ENCODE measurements around the gene ARHGAP10. TPM values are rescaled to one million over a fixed set of nuclear protein-coding genes. Genes with fewer than 3 reads are reported as not detected.

The ARHGAP10 gene
- total and polyA plus RNA-seq, 3 experiments from 2014 or later: 8.6 to 14.0 (median 9.7) TPM

DNA sequence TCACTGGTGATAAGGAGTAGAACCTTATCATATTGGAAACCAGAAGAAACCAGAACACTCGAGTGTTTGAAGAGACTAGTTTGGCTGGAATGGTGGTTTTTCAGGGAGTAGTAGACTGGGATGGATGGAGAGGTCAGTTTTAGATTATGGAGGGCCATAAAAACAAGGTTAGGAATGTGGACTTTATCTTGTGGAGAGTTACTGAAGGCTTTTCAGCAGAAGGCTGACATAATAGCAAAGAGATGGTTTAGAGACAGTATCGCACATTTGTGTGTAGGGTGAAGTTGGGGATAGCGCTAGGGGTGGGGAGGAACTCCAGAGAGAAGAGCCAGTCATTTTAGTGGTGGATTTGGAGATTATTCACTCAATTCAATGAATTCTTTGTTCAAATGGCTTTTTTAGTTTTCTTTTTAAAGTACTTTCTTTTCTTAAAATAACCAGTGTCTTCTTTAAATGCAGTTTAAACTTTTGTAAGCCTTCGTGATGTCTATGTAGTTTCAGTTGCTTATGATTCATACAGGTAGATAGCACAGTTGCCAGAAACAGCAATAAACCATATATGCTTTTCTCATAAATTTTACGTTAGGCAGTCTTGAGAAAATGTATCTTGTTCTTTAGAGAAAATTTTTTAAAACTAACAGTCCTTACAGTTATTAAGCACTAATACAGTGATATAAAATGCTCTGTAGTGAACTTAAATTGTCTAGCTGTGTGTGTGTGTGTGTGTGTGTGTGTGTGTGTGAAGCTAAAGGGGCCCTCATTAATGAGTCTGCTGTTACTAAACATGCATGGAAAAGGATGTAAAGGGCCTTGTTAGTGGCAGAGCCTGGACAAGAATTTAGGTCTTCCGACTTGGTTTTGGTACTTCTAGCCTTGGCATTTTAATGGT is 3.8 kb downstream of the ARHGAP10 start:
- Mint-ChIP-seq H3K9me3 (no peaks in the 10 kb centered on the region), H3K4me1 (peaks cover 44 to 57% (median 44%) of the 10 kb centered on the region in 3 donors), H3K27ac (peak overlapping the region in 1 of 8 donors; percentile 87), H3K27me3 (peaks cover 0 to 2% of the 10 kb centered on the region in 2 donors), H3K4me3 (peak overlapping the region in 2 of 7 donors; percentile 5 to 51), H3K36me3 (peaks cover 0 to 7% (median 0%) of the 10 kb centered on the region in 3 donors)
- Histone ChIP-seq H3K27me3 (ENCODE audit: insufficient read depth, low read length, poor library complexity, severe bottlenecking) (no peaks in the 10 kb centered on the region), H3K4me3 (ENCODE audit: low read length) (no peak overlapping the region), H3K36me3 (ENCODE audit: insufficient read depth, low read length) (no peaks in the 10 kb centered on the region), H3K4me1 (ENCODE audit: insufficient read depth, low read length) (peaks cover 23% of the 10 kb centered on the region), H3K27ac (ENCODE audit: low read depth, low read length) (no peak overlapping the region), H3K9me3 (ENCODE audit: low read length) (no peaks in the 10 kb centered on the region)
- POLR2A ChIA-PET: no interaction called here
- no peak for DNase-seq
- CTCF ChIA-PET: no interaction called here

DNA sequence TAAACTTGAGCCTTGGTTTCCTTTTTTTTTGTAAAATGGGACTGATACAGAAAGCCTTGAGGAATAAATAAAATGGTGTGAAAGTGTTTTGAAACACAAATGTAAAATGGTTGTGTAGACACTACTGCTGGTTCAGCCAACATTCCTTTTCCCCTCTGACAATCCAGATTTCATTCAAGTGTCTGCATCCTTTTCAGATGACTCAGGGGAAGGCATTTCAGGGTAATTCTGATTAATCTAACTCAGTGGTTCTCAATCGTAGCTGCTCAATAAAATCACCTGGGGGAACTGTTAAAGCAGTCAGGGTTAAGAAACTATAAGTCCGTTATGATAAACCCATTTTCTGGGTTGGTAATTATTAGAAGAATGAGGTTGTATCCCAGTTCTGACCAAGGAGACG is 4.6 kb downstream of the ARHGAP10 start:
- no peak overlapping the region for H3K27ac ChIP-seq (ENCODE audit: low read depth, low read length)
- no peak overlapping the region for H3K27ac Mint-ChIP-seq
- H3K9me3 Mint-ChIP-seq: no peaks in the 10 kb centered on the region
- H3K9me3 ChIP-seq (ENCODE audit: low read length): no peaks in the 10 kb centered on the region
- H3K27me3 ChIP-seq (ENCODE audit: insufficient read depth, low read length, poor library complexity, severe bottlenecking): no peaks in the 10 kb centered on the region
- H3K4me3 ChIP-seq (ENCODE audit: low read length): no peak overlapping the region
- H3K4me1 ChIP-seq (ENCODE audit: insufficient read depth, low read length): peaks cover 16% of the 10 kb centered on the region
- no peaks in the 10 kb centered on the region for H3K36me3 ChIP-seq (ENCODE audit: insufficient read depth, low read length)
- H3K4me1 Mint-ChIP-seq: peaks cover 41 to 55% (median 42%) of the 10 kb centered on the region in 3 donors
- peak overlapping the region in 1 of 7 donors; percentile 51 for H3K4me3 Mint-ChIP-seq
- H3K27me3 Mint-ChIP-seq: peaks cover 0 to 2% of the 10 kb centered on the region in 2 donors
- CTCF ChIA-PET: no interaction called here
- peaks cover 0 to 7% (median 0%) of the 10 kb centered on the region in 3 donors for H3K36me3 Mint-ChIP-seq
- no peak for DNase-seq
- POLR2A ChIA-PET: no interaction called here

DNA sequence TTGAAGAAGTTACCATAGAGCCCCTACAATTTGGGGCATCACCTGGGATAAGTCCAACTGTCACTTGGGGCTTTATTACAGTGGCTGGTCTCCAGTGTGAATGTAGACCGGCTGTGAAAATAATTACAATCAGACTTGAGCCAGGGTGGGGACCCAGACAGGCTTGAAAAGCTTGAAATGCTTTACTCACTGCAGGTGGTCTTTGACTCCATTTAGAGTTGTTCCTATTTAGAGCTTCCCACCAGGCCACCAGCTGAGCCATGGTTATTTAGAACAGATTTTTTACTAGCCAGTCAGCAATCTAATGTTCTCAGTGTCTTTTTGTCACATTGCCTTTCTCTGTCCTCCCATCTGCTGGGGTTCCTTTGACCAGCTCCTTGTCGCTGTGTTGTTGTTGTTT is 5.7 kb downstream of the ARHGAP10 start:
- DNase-seq: no peak
- Mint-ChIP-seq H3K36me3 (peaks cover 0 to 3% (median 0%) of the 10 kb centered on the region in 3 donors), H3K27ac (peak overlapping the region in 1 of 8 donors; percentile 44), H3K27me3 (peaks cover 0 to 2% of the 10 kb centered on the region in 2 donors), H3K9me3 (no peaks in the 10 kb centered on the region), H3K4me3 (no peak overlapping the region), H3K4me1 (peaks cover 48 to 61% (median 50%) of the 10 kb centered on the region in 3 donors)
- H3K4me1 ChIP-seq (ENCODE audit: insufficient read depth, low read length): peaks cover 15% of the 10 kb centered on the region
- H3K4me3 ChIP-seq (ENCODE audit: low read length): no peak overlapping the region
- H3K36me3 ChIP-seq (ENCODE audit: insufficient read depth, low read length): no peaks in the 10 kb centered on the region
- CTCF ChIA-PET: interaction anchor here (2.9 kb wide), 1 partner anchor 129 kb away, joined by 10 read pairs; no protein-coding TSS in a partner anchor
- no peaks in the 10 kb centered on the region for H3K9me3 ChIP-seq (ENCODE audit: low read length)
- POLR2A ChIA-PET: no interaction called here
- no peaks in the 10 kb centered on the region for H3K27me3 ChIP-seq (ENCODE audit: insufficient read depth, low read length, poor library complexity, severe bottlenecking)
- H3K27ac ChIP-seq (ENCODE audit: low read depth, low read length): no peak overlapping the region

DNA sequence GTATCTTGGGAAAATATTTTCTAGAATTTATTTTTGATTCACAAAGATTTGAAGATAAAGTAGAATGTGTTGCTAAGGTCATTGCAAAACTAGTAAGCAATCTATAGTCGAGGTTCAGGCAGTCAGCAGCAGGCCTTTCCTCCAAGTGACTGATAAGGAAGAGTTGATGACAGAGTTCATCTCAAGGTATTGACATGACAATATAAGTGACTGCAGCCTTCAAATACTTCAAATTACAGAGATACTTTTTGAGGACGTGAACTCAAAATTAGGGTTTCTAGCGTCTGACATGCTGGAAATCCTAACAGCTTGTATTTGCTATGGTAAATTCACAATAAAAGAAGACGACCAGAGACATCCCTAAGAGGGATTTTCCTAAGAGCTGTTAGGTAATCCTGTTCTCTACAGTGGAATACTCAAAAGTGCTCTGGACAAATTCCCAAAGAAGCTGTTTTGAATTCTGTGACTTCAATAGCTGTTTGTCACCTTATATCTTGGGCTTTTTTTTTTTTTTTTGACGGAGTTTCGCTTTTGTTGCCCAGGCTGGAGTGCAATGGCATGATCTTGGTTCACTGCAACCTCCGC is 7.4 kb downstream of the ARHGAP10 start:
- H3K4me3 ChIP-seq (ENCODE audit: low read length): no peak overlapping the region

DNA sequence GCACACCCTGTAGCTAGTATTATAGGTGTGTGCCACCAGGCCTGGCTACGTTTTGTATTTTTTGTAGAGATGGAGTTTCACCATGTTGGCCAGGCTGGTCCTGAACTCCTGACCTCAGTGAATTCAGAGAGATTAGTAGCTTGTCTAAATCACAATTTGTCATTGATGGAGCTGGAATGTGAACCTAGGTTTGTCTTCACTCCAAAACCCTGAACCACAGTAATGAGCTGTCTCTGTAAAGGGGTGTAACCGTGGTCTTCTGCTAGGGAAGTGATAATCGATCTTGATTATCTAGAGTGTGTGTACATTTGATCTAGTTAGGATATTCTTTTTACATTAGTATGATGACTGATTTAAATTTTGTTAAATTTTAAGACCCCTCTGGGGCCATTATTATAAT is 8.3 kb downstream of the ARHGAP10 start:
- H3K27ac ChIP-seq (ENCODE audit: low read depth, low read length): no peak overlapping the region
- H3K4me1 ChIP-seq (ENCODE audit: insufficient read depth, low read length): no peaks in the 10 kb centered on the region
- H3K4me3 ChIP-seq (ENCODE audit: low read length): no peak overlapping the region
- no peaks in the 10 kb centered on the region for H3K27me3 ChIP-seq (ENCODE audit: insufficient read depth, low read length, poor library complexity, severe bottlenecking)
- no peaks in the 10 kb centered on the region for H3K9me3 ChIP-seq (ENCODE audit: low read length)
- POLR2A ChIA-PET: no interaction called here
- Mint-ChIP-seq H3K9me3 (peaks cover 0 to 2% (median 0%) of the 10 kb centered on the region in 5 donors), H3K4me3 (no peak overlapping the region), H3K36me3 (peaks cover 0 to 5% (median 1%) of the 10 kb centered on the region in 3 donors), H3K27ac (no peak overlapping the region), H3K4me1 (peaks cover 27 to 36% (median 30%) of the 10 kb centered on the region in 3 donors), H3K27me3 (peaks cover 0 to 2% of the 10 kb centered on the region in 2 donors)
- CTCF ChIA-PET: interaction anchor here (1.4 to 2.9 kb wide), 2 partner anchors 8 to 127 kb away, joined by 3 to 10 read pairs; partner anchors contain the start of gene ARHGAP10
- H3K36me3 ChIP-seq (ENCODE audit: insufficient read depth, low read length): no peaks in the 10 kb centered on the region
- no peak for DNase-seq

More for the DNA sequence above, 7.4 kb downstream of the ARHGAP10 start:
- Histone ChIP-seq H3K27ac (ENCODE audit: low read depth, low read length) (no peak overlapping the region), H3K9me3 (ENCODE audit: low read length) (no peaks in the 10 kb centered on the region), H3K27me3 (ENCODE audit: insufficient read depth, low read length, poor library complexity, severe bottlenecking) (no peaks in the 10 kb centered on the region), H3K4me1 (ENCODE audit: insufficient read depth, low read length) (no peaks in the 10 kb centered on the region), H3K36me3 (ENCODE audit: insufficient read depth, low read length) (no peaks in the 10 kb centered on the region)
- DNase-seq: no peak
- Mint-ChIP-seq H3K27me3 (peaks cover 0 to 2% of the 10 kb centered on the region in 2 donors), H3K4me3 (no peak overlapping the region), H3K9me3 (no peaks in the 10 kb centered on the region), H3K36me3 (peaks cover 0 to 1% (median 1%) of the 10 kb centered on the region in 3 donors), H3K4me1 (peaks cover 33 to 45% (median 35%) of the 10 kb centered on the region in 3 donors), H3K27ac (no peak overlapping the region)
- ChIA-PET POLR2A (interaction anchor here (0.6 to 0.7 kb wide), 2 partner anchors 59 to 84 kb away, joined by 3 to 4 read pairs; no protein-coding TSS in a partner anchor), CTCF (interaction anchor here (0.6 to 2.9 kb wide), 3 partner anchors 121 to 127 kb away, joined by 3 to 10 read pairs (median 7); no protein-coding TSS in a partner anchor)

DNA sequence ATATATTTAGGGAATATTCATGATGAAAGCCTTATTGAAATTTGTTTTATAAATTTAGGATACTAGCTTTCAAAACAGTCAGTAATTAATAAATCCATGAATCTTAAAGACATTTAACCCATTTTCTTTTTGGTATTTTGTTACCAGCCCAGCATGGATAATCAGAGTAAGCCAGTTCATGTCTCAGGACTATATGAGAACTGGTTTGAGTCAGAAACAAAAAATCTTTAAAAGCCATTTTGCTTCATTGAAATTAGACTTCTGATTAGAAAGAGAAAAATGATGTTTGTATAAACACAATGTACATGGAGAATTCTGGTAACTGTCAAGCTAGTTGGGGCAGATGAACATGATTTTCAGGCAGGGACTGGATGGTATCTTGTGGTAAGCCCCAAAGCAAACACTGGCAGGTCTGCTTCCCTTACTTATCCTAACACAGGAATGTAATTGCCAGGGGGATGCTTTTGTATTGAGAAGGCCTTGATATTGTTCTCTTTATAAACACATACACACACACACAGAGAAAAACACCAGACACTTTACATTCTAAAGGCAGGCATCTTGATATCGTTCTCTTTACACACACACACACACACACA is 9.4 kb downstream of the ARHGAP10 start:
- peaks cover 0 to 2% of the 10 kb centered on the region in 2 donors for H3K27me3 Mint-ChIP-seq
- Histone ChIP-seq H3K27me3 (ENCODE audit: insufficient read depth, low read length, poor library complexity, severe bottlenecking) (no peaks in the 10 kb centered on the region), H3K4me1 (ENCODE audit: insufficient read depth, low read length) (no peaks in the 10 kb centered on the region), H3K27ac (ENCODE audit: low read depth, low read length) (no peak overlapping the region), H3K36me3 (ENCODE audit: insufficient read depth, low read length) (no peaks in the 10 kb centered on the region), H3K9me3 (ENCODE audit: low read length) (no peaks in the 10 kb centered on the region), H3K4me3 (ENCODE audit: low read length) (no peak overlapping the region)
- peaks cover 0 to 5% (median 1%) of the 10 kb centered on the region in 3 donors for H3K36me3 Mint-ChIP-seq
- H3K27ac Mint-ChIP-seq: peak overlapping the region in 7 of 8 donors; percentile 2 to 91 (median 43)
- H3K4me3 Mint-ChIP-seq: peak overlapping the region in 2 of 7 donors; percentile 45 to 51
- peaks cover 0 to 2% (median 0%) of the 10 kb centered on the region in 5 donors for H3K9me3 Mint-ChIP-seq
- POLR2A ChIA-PET: interaction anchor here (0.7 kb wide), 1 partner anchor 9 kb away, joined by 5 read pairs; the partner anchor contains the start of gene ARHGAP10
- CTCF ChIA-PET: interaction anchor here (1.4 to 1.8 kb wide), 2 partner anchors 9 to 126 kb away, joined by 3 to 4 read pairs; partner anchors contain the start of gene ARHGAP10
- H3K4me1 Mint-ChIP-seq: peaks cover 20 to 25% (median 25%) of the 10 kb centered on the region in 3 donors
- no peak for DNase-seq

DNA sequence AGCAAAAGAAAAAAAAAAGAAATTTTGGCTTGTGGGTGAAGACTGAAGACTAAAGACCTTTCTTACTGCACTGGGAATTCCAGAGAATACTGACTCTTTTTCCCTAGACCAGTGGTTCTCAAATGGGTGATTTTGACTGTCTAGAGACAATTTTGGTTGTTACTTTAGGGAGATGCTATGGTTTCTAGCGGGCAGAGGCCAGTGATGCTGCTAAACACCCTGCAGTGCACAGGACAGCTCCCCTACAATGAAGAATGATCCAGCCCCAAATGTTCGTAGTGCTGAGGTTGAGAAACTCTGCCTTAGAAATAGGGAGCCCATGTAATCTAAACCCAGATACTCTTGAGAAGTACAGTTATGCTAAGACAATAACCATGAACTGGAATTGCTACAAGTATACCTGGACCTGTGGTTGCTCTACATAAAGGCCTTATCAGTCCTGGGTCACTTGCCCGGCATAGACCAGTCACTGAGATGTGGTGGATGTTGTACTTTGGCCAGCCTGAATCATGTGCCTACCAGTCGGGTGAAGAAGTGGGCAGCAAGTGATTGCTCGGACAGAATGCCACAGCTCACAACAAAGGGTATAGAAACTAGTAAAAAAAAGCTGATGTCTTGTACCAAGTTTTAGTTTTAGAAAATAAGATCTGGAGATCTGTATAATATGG is 16.0 kb downstream of the ARHGAP10 start:
- H3K27me3 ChIP-seq (ENCODE audit: insufficient read depth, low read length, poor library complexity, severe bottlenecking): no peaks in the 10 kb centered on the region
- no peak for DNase-seq
- peaks cover 0 to 4% (median 3%) of the 10 kb centered on the region in 3 donors for H3K4me1 Mint-ChIP-seq
- H3K4me3 ChIP-seq (ENCODE audit: low read length): no peak overlapping the region
- no peaks in the 10 kb centered on the region for H3K27me3 Mint-ChIP-seq
- ChIA-PET POLR2A (no interaction called here), CTCF (no interaction called here)
- H3K4me1 ChIP-seq (ENCODE audit: insufficient read depth, low read length): no peaks in the 10 kb centered on the region
- H3K36me3 ChIP-seq (ENCODE audit: insufficient read depth, low read length): no peaks in the 10 kb centered on the region
- H3K4me3 Mint-ChIP-seq: no peak overlapping the region
- H3K27ac ChIP-seq (ENCODE audit: low read depth, low read length): no peak overlapping the region
- H3K9me3 ChIP-seq (ENCODE audit: low read length): no peaks in the 10 kb centered on the region
- H3K27ac Mint-ChIP-seq: peak overlapping the region in 1 of 8 donors; percentile 26
- H3K9me3 Mint-ChIP-seq: peaks cover 0 to 2% (median 0%) of the 10 kb centered on the region in 5 donors
- H3K36me3 Mint-ChIP-seq: peaks cover 0 to 5% (median 0%) of the 10 kb centered on the region in 3 donors
